GM23338 (cell line): ENCODE data around the gene AEN. TPM values are rescaled to one million over a fixed set of nuclear protein-coding genes. Genes with fewer than 3 reads are reported as not detected.

Experiments
- ATAC-seq: fragments of 200-7000 bp; cut with Tn5 transposase; 3 replicates; pipeline ENCODE4 v1.9.1; 2020
- DNase-seq: peaks from one replicate; pipeline ENCODE4 v3.0.0-alpha.2; 2015; ENCODE audit warnings: low spot score
- H2AFZ ChIP-seq: fragments of 200-600 bp; sonication (generic); 2 replicates; pipeline ENCODE4 v1.8.0; 2016; ENCODE audit warnings: antibody characterized with exemption, mild to moderate bottlenecking, moderate library complexity
- H3F3A ChIP-seq: fragments of 200-600 bp; sonication (generic); replicated peaks from 2 replicates; pipeline ENCODE4 v1.8.0; 2017; ENCODE audit warnings: antibody characterized with exemption, mixed run types, low read depth
- H3K27ac ChIP-seq: fragments of 200-600 bp; sonication (generic); 2 replicates; pipeline ENCODE4 v1.6.1; 2016; ENCODE audit warnings: low read depth
- H3K27me3 ChIP-seq: fragments of 200-600 bp; sonication (generic); 2 replicates; pipeline ENCODE4 v1.8.0; 2016; ENCODE audit warnings: mild to moderate bottlenecking, mixed run types, moderate library complexity; ENCODE audit not compliant: insufficient read depth
- H3K36me3 ChIP-seq: fragments of 200-600 bp; sonication (generic); 2 replicates; pipeline ENCODE4 v1.8.0; 2016; ENCODE audit warnings: mild to moderate bottlenecking; ENCODE audit not compliant: insufficient read depth
- H3K4me1 ChIP-seq: fragments of 200-600 bp; sonication (generic); 2 replicates; pipeline ENCODE4 v1.8.0; 2016; ENCODE audit warnings: mild to moderate bottlenecking, moderate library complexity; ENCODE audit not compliant: insufficient read depth
- H3K4me2 ChIP-seq: fragments of 200-600 bp; sonication (generic); 2 replicates; pipeline ENCODE4 v1.7.1; 2017; ENCODE audit warnings: mixed run types
- H3K4me3 ChIP-seq: fragments of 200-600 bp; sonication (generic); 2 replicates; pipeline ENCODE4 v1.6.1; 2016; ENCODE audit warnings: mixed run types
- H3K79me2 ChIP-seq: fragments of 200-600 bp; sonication (generic); replicated peaks from 2 replicates; pipeline ENCODE4 v1.8.0; 2017; ENCODE audit warnings: mild to moderate bottlenecking; ENCODE audit not compliant: insufficient read depth
- H3K9me2 ChIP-seq: fragments of 200-600 bp; sonication (generic); 2 replicates; pipeline ENCODE4 v1.8.0; 2017; ENCODE audit not compliant: insufficient read depth
- H4K20me1 ChIP-seq: fragments of 200-600 bp; sonication (generic); replicated peaks from 2 replicates; pipeline ENCODE4 v1.8.0; 2017; ENCODE audit warnings: mild to moderate bottlenecking; ENCODE audit not compliant: insufficient read depth
- H3K27ac Mint-ChIP-seq: 2 replicates; pipeline ENCODE4 v1.8.0; 2020; ENCODE audit warnings: inconsistent platforms, mild to moderate bottlenecking, moderate library complexity, mixed read lengths
- H3K27me3 Mint-ChIP-seq: 3 replicates; pipeline ENCODE4 v1.8.0; 2022; ENCODE audit warnings: low read depth, mild to moderate bottlenecking, moderate library complexity, mixed read lengths, inconsistent platforms; ENCODE audit not compliant: insufficient read depth, poor library complexity
- H3K36me3 Mint-ChIP-seq: 3 replicates; pipeline ENCODE4 v1.8.0; 2021; ENCODE audit warnings: low read depth, mild to moderate bottlenecking, inconsistent platforms, moderate library complexity, mixed read lengths
- H3K4me1 Mint-ChIP-seq: 3 replicates; pipeline ENCODE4 v1.8.0; 2020; ENCODE audit warnings: mild to moderate bottlenecking, inconsistent platforms, mixed read lengths
- H3K4me3 Mint-ChIP-seq: 3 replicates; pipeline ENCODE4 v1.8.0; 2021; ENCODE audit warnings: moderate library complexity, mild to moderate bottlenecking, inconsistent platforms, mixed read lengths
- H3K9me3 Mint-ChIP-seq: 3 replicates; pipeline ENCODE4 v1.8.0; 2020; ENCODE audit warnings: moderate library complexity, mild to moderate bottlenecking, inconsistent platforms, mixed read lengths
- CREB1 ChIP-seq: fragments of 250-450 bp; sonication (Bioruptor Pico); IDR thresholded peaks from 2 replicates; pipeline ENCODE4 v1.5.0; 2020; ENCODE audit warnings: low read depth, mild to moderate bottlenecking, moderate library complexity
- CTCF ChIP-seq, 2 experiments: fragments of 200-600 bp in 1 of 2; sonication (generic) in 1 of 2; conservative IDR thresholded peaks; 2 replicates each; pipeline versions ENCODE4 v1.5.1 to v1.6.1; 2016 to 2017; ENCODE audit warnings: antibody characterized with exemption in 2 of 2, low read depth in 2 of 2, mild to moderate bottlenecking in 2 of 2, moderate library complexity in 1 of 2
- ETS1 ChIP-seq: IDR thresholded peaks from 2 replicates; pipeline ENCODE4 v1.6.1; 2016; ENCODE audit warnings: antibody characterized with exemption
- EZH2 ChIP-seq: fragments of 200-600 bp; sonication (generic); IDR thresholded peaks from one replicate; pipeline ENCODE4 v1.8.0; 2017; ENCODE audit warnings: antibody characterized with exemption, mild to moderate bottlenecking, low read depth; ENCODE audit not compliant: unreplicated experiment
- EZH2phosphoT487 ChIP-seq: fragments of 200-600 bp; sonication (generic); IDR thresholded peaks from one replicate; pipeline ENCODE4 v1.8.1; 2018; ENCODE audit warnings: antibody characterized with exemption; ENCODE audit not compliant: unreplicated experiment
- JUNB ChIP-seq: IDR thresholded peaks from one replicate; pipeline ENCODE4 v1.6.1; 2016; ENCODE audit warnings: antibody characterized with exemption; ENCODE audit not compliant: unreplicated experiment
- NANOG ChIP-seq: IDR thresholded peaks from 2 replicates; pipeline ENCODE4 v1.6.1; 2016; ENCODE audit warnings: antibody characterized with exemption, borderline replicate concordance
- POLR2AphosphoS5 ChIP-seq: IDR thresholded peaks from 2 replicates; pipeline ENCODE4 v1.6.1; 2016; ENCODE audit warnings: antibody characterized with exemption, low read depth
- REST ChIP-seq: IDR thresholded peaks from one replicate; pipeline ENCODE4 v1.6.1; 2018; ENCODE audit warnings: antibody characterized with exemption; ENCODE audit not compliant: unreplicated experiment
- STAT1 ChIP-seq: IDR thresholded peaks from one replicate; pipeline ENCODE4 v1.6.1; 2016; ENCODE audit warnings: antibody characterized with exemption; ENCODE audit not compliant: unreplicated experiment
- ZNF114 ChIP-seq: fragments of 250-450 bp; sonication (Bioruptor Pico); IDR thresholded peaks from 2 replicates; pipeline ENCODE4 v1.5.0; 2020; ENCODE audit warnings: mild to moderate bottlenecking, moderate library complexity
- ZNF331 ChIP-seq: fragments of 250-450 bp; sonication (Bioruptor Pico); IDR thresholded peaks from 2 replicates; pipeline ENCODE4 v1.5.0; 2020; ENCODE audit warnings: low read depth, mild to moderate bottlenecking, moderate library complexity
- ZNF462 ChIP-seq: fragments of 250-450 bp; sonication (Bioruptor Pico); IDR thresholded peaks from 2 replicates; pipeline ENCODE4 v1.5.0; 2020; ENCODE audit warnings: mild to moderate bottlenecking, moderate library complexity
- polyA plus RNA-seq: library from polyadenylated mRNA; unstranded; fragments of >200 nt; fragmentation: Nextera tagmentation; extraction: Ambion mirVana; gene quantifications from 2 replicates; pipeline ENCODE4 v1.2.1, GENCODE V29; 2016
- total RNA-seq: library from RNA; depleted of rRNA; stranded (reverse); fragments of >200 nt; shearing (Covaris generic); gene quantifications from 2 replicates; pipeline ENCODE4 v1.2.3, GENCODE V29; 2014

Gene AEN
- total and polyA plus RNA-seq, 2 experiments from 2014 or later, result 82.3 to 220 TPM

DNA sequence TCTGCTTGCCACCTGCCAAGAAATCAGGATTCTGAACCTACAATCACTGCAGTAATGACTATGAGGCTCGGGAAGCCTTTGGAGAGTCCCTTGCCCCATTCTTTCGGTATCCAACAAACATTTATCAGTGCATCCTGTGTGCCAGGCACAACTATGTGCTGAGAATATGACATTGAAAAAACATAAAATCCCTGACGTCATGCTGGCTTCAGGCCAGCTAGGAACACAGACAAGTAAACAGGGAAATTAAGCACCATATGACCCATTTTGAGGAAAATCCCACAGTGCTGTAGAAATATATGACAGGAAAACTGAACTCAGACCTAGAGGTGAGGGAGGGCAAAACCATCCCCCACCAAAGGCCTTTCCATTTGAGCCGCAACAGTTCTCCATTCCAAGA, 40.6 kb upstream of the AEN start:
- Histone ChIP-seq H3K36me3 (no peaks in the 10 kb centered on the region), H2AFZ (peak overlapping the region; percentile 32; the same call in 1 of the 2 replicates), H3K4me1 (no peaks in the 10 kb centered on the region), H3K4me2 (no peak overlapping the region), H4K20me1 (no peaks in the 10 kb centered on the region), H3F3A (no peaks in the 10 kb centered on the region), H3K79me2 (no peaks in the 10 kb centered on the region), H3K27ac (no peak overlapping the region), H3K4me3 (no peak overlapping the region), H3K27me3 (no peaks in the 10 kb centered on the region), H3K9me2 (no peaks in the 10 kb centered on the region)
- Mint-ChIP-seq H3K27ac (no peak overlapping the region), H3K4me1 (no peaks in the 10 kb centered on the region), H3K9me3 (no peaks in the 10 kb centered on the region), H3K36me3 (no peaks in the 10 kb centered on the region), H3K27me3 (no peaks in the 10 kb centered on the region), H3K4me3 (no peak overlapping the region)
- ATAC-seq (no peak), DNase-seq (no peak)
- TF ChIP-seq ZNF114 (no peak), CTCF (conservative IDR thresholded peaks at IDR 0.05; ENCODE audit: low read depth in 2 of 2) (no peak), NANOG (no peak), ETS1 (no peak), REST (no peak), ZNF331 (no peak), CREB1 (CRISPR knock-in tag) (no peak), POLR2AphosphoS5 (no peak), ZNF462 (CRISPR knock-in tag) (no peak), EZH2phosphoT487 (no peak), STAT1 (no peak), EZH2 (no peak), JUNB (no peak)
